Measurements from ENCODE around the gene TMEM82. TPM values are rescaled to one million over a fixed set of nuclear protein-coding genes. Genes with fewer than 3 reads are reported as not detected.
A peak's percentile ranks its signal among the peaks of the same experiment; 100 is the strongest.

Gene TMEM82
- total RNA-seq, 1 donor from 2014 or later = not detected

GRCh38 chr1:15734296-15734695 lies 8.0 kb upstream of the TMEM82 start:
- H3K9ac ChIP-seq (ENCODE audit: low read depth in 1 of 3, low read length in 3 of 3) = no peak overlapping the region
- H3K36me3 ChIP-seq (ENCODE audit: control insufficient read depth in 3 of 3, insufficient read depth in 3 of 3, low read length in 3 of 3) = peaks cover 47 to 54% (median 49%) of the 10 kb centered on the region in 3 donors
- H3K27me3 ChIP-seq (ENCODE audit: control insufficient read depth in 3 of 3, insufficient read depth in 3 of 3, low read length in 3 of 3) = no peaks in the 10 kb centered on the region
- no peak overlapping the region for H3K4me3 ChIP-seq (ENCODE audit: low read length in 3 of 3)
- no peaks in the 10 kb centered on the region for H3K9me3 ChIP-seq (ENCODE audit: control insufficient read depth in 3 of 3, low read length in 3 of 3)
- peaks cover 37 to 50% (median 39%) of the 10 kb centered on the region in 3 donors for H3K4me1 ChIP-seq (ENCODE audit: control insufficient read depth in 3 of 3, insufficient read depth in 3 of 3, low read length in 3 of 3)
- H3K27ac ChIP-seq (ENCODE audit: low read depth, low read length) = no peak overlapping the region

- Histone ChIP-seq H3K4me3 (ENCODE audit: low read length in 3 of 3) (no peak overlapping the region), H3K9me3 (ENCODE audit: control insufficient read depth in 3 of 3, low read length in 3 of 3) (no peaks in the 10 kb centered on the region), H3K27me3 (ENCODE audit: control insufficient read depth in 3 of 3, insufficient read depth in 3 of 3, low read length in 3 of 3) (no peaks in the 10 kb centered on the region), H3K27ac (ENCODE audit: low read depth, low read length) (peak overlapping the region; percentile 81), H3K9ac (ENCODE audit: low read depth in 1 of 3, low read length in 3 of 3) (peak overlapping the region in 1 of 3 donors; percentile 8), H3K36me3 (ENCODE audit: control insufficient read depth in 3 of 3, insufficient read depth in 3 of 3, low read length in 3 of 3) (peaks cover 42 to 54% (median 49%) of the 10 kb centered on the region in 3 donors), H3K4me1 (ENCODE audit: control insufficient read depth in 3 of 3, insufficient read depth in 3 of 3, low read length in 3 of 3) (peaks cover 33 to 55% (median 38%) of the 10 kb centered on the region in 3 donors)
These were observed 7.4 kb upstream of the TMEM82 start for GRCh38 chr1:15734901-15735300.

- no peaks in the 10 kb centered on the region for H3K9me3 ChIP-seq (ENCODE audit: control insufficient read depth in 3 of 3, low read length in 3 of 3)
- peaks cover 33 to 55% (median 38%) of the 10 kb centered on the region in 3 donors for H3K4me1 ChIP-seq (ENCODE audit: control insufficient read depth in 3 of 3, insufficient read depth in 3 of 3, low read length in 3 of 3)
- H3K27me3 ChIP-seq (ENCODE audit: control insufficient read depth in 3 of 3, insufficient read depth in 3 of 3, low read length in 3 of 3) = no peaks in the 10 kb centered on the region
- peak overlapping the region; percentile 25 to 61 (median 59) for H3K9ac ChIP-seq (ENCODE audit: low read depth in 1 of 3, low read length in 3 of 3)
- H3K27ac ChIP-seq (ENCODE audit: low read depth, low read length) = peak overlapping the region; percentile 81
- no peak overlapping the region for H3K4me3 ChIP-seq (ENCODE audit: low read length in 3 of 3)
- peaks cover 40 to 52% (median 51%) of the 10 kb centered on the region in 3 donors for H3K36me3 ChIP-seq (ENCODE audit: control insufficient read depth in 3 of 3, insufficient read depth in 3 of 3, low read length in 3 of 3)
These were observed 6.8 kb upstream of the TMEM82 start for GRCh38 chr1:15735304-15736037.

GRCh38 chr1:15736038-15736891 lies 6.0 kb upstream of the TMEM82 start, which contains the start of gene SLC25A34:
Gene SLC25A34 (plus strand): TSS chr1:15736258. CDS start chr1:15736486, 228 bp downstream.
- Histone ChIP-seq H3K27ac (ENCODE audit: low read depth, low read length) (peak within 1 kb of the TSS; percentile 81), H3K9me3 (ENCODE audit: control insufficient read depth in 3 of 3, low read length in 3 of 3) (no peaks in the 10 kb centered on the region), H3K9ac (ENCODE audit: low read depth in 1 of 3, low read length in 3 of 3) (peak within 1 kb of the TSS; percentile 76 to 91 (median 77)), H3K27me3 (ENCODE audit: control insufficient read depth in 3 of 3, insufficient read depth in 3 of 3, low read length in 3 of 3) (no peaks in the 10 kb centered on the region), H3K4me3 (ENCODE audit: low read length in 3 of 3) (peak within 1 kb of the TSS; percentile 75 to 90 (median 78)), H3K4me1 (ENCODE audit: control insufficient read depth in 3 of 3, insufficient read depth in 3 of 3, low read length in 3 of 3) (peaks cover 37 to 60% (median 41%) of the 10 kb centered on the region in 3 donors), H3K36me3 (ENCODE audit: control insufficient read depth in 3 of 3, insufficient read depth in 3 of 3, low read length in 3 of 3) (peaks cover 32 to 44% (median 43%) of the 10 kb centered on the region in 3 donors)

- Histone ChIP-seq H3K36me3 (ENCODE audit: control insufficient read depth in 3 of 3, insufficient read depth in 3 of 3, low read length in 3 of 3) (peaks cover 26 to 38% (median 38%) of the 10 kb centered on the region in 3 donors), H3K27me3 (ENCODE audit: control insufficient read depth in 3 of 3, insufficient read depth in 3 of 3, low read length in 3 of 3) (no peaks in the 10 kb centered on the region), H3K9me3 (ENCODE audit: control insufficient read depth in 3 of 3, low read length in 3 of 3) (no peaks in the 10 kb centered on the region), H3K9ac (ENCODE audit: low read depth in 1 of 3, low read length in 3 of 3) (peak overlapping the region; percentile 76 to 91 (median 77)), H3K27ac (ENCODE audit: low read depth, low read length) (peak overlapping the region; percentile 81), H3K4me1 (ENCODE audit: control insufficient read depth in 3 of 3, insufficient read depth in 3 of 3, low read length in 3 of 3) (peaks cover 41 to 64% (median 45%) of the 10 kb centered on the region in 3 donors), H3K4me3 (ENCODE audit: low read length in 3 of 3) (peak overlapping the region; percentile 75 to 90 (median 78))
These were observed 5.4 kb upstream of the TMEM82 start for GRCh38 chr1:15736892-15737261.

GRCh38 chr1:15737324-15738319 lies 4.7 kb upstream of the TMEM82 start:
- H3K9me3 ChIP-seq (ENCODE audit: control insufficient read depth in 3 of 3, low read length in 3 of 3) = no peaks in the 10 kb centered on the region
- peaks cover 41 to 64% (median 45%) of the 10 kb centered on the region in 3 donors for H3K4me1 ChIP-seq (ENCODE audit: control insufficient read depth in 3 of 3, insufficient read depth in 3 of 3, low read length in 3 of 3)
- peak overlapping the region; percentile 64 for H3K27ac ChIP-seq (ENCODE audit: low read depth, low read length)

GRCh38 chr1:15738416-15739113 lies 3.7 kb upstream of the TMEM82 start:
- Histone ChIP-seq H3K27ac (ENCODE audit: low read depth, low read length) (peak overlapping the region; percentile 64), H3K4me1 (ENCODE audit: control insufficient read depth in 3 of 3, insufficient read depth in 3 of 3, low read length in 3 of 3) (peaks cover 41 to 64% (median 45%) of the 10 kb centered on the region in 3 donors)

More at GRCh38 chr1:15737324-15738319, 4.7 kb upstream of the TMEM82 start:
- peak overlapping the region; percentile 72 to 91 (median 76) for H3K9ac ChIP-seq (ENCODE audit: low read depth in 1 of 3, low read length in 3 of 3)
- peak overlapping the region; percentile 75 to 90 (median 78) for H3K4me3 ChIP-seq (ENCODE audit: low read length in 3 of 3)
- H3K27me3 ChIP-seq (ENCODE audit: control insufficient read depth in 3 of 3, insufficient read depth in 3 of 3, low read length in 3 of 3) = no peaks in the 10 kb centered on the region
- peaks cover 19 to 31% (median 30%) of the 10 kb centered on the region in 3 donors for H3K36me3 ChIP-seq (ENCODE audit: control insufficient read depth in 3 of 3, insufficient read depth in 3 of 3, low read length in 3 of 3)

GRCh38 chr1:15739259-15739658 lies 3.0 kb upstream of the TMEM82 start:
- Histone ChIP-seq H3K36me3 (ENCODE audit: control insufficient read depth in 3 of 3, insufficient read depth in 3 of 3, low read length in 3 of 3) (peaks cover 2 to 16% (median 14%) of the 10 kb centered on the region in 3 donors), H3K4me1 (ENCODE audit: control insufficient read depth in 3 of 3, insufficient read depth in 3 of 3, low read length in 3 of 3) (peaks cover 41 to 62% (median 45%) of the 10 kb centered on the region in 3 donors), H3K27me3 (ENCODE audit: control insufficient read depth in 3 of 3, insufficient read depth in 3 of 3, low read length in 3 of 3) (no peaks in the 10 kb centered on the region), H3K9me3 (ENCODE audit: control insufficient read depth in 3 of 3, low read length in 3 of 3) (no peaks in the 10 kb centered on the region), H3K27ac (ENCODE audit: low read depth, low read length) (peak overlapping the region; percentile 64), H3K9ac (ENCODE audit: low read depth in 1 of 3, low read length in 3 of 3) (peak overlapping the region in 1 of 3 donors; percentile 91), H3K4me3 (ENCODE audit: low read length in 3 of 3) (no peak overlapping the region)

More at GRCh38 chr1:15738416-15739113, 3.7 kb upstream of the TMEM82 start:
- Histone ChIP-seq H3K9me3 (ENCODE audit: control insufficient read depth in 3 of 3, low read length in 3 of 3) (no peaks in the 10 kb centered on the region), H3K36me3 (ENCODE audit: control insufficient read depth in 3 of 3, insufficient read depth in 3 of 3, low read length in 3 of 3) (peaks cover 9 to 23% (median 21%) of the 10 kb centered on the region in 3 donors), H3K4me3 (ENCODE audit: low read length in 3 of 3) (peak overlapping the region; percentile 75 to 90 (median 78)), H3K27me3 (ENCODE audit: control insufficient read depth in 3 of 3, insufficient read depth in 3 of 3, low read length in 3 of 3) (no peaks in the 10 kb centered on the region), H3K9ac (ENCODE audit: low read depth in 1 of 3, low read length in 3 of 3) (peak overlapping the region; percentile 72 to 91 (median 76))
